B cell (primary cell): ENCODE data around the gene SPTA1. TPM values are rescaled to one million over a fixed set of nuclear protein-coding genes. Genes with fewer than 3 reads are reported as not detected.
"Not testable (repeated sequence)": the region's sequence is repeated elsewhere in the genome, so short reads cannot be mapped to it uniquely, and the experiment has no call there.

Experiments
- ATAC-seq: fragments of 200-7000 bp; cut with Tn5 transposase; one replicate; pipeline ENCODE4 v1.10.0; 2021; ENCODE audit warnings: low read depth, mild to moderate bottlenecking, moderate number of reproducible peaks, moderate library complexity
- CTCF ChIA-PET: fragments of 350-600 bp; sonication (Branson Sonifier 250); formaldehyde crosslinking; loops from one replicate; lab custom pipeline; 2021; ENCODE audit warnings: antibody characterized with exemption, inconsistent platforms; lab: Charles Lee
- POLR2A ChIA-PET: fragments of 350-600 bp; sonication (Branson Sonifier 250); formaldehyde crosslinking; loops from one replicate; lab custom pipeline; 2021; ENCODE audit warnings: antibody characterized with exemption; lab: Charles Lee
- DNase-seq: peaks from one replicate; pipeline ENCODE4 v3.0.0; 2013
- H2AFZ ChIP-seq: 2 replicates; pipeline ENCODE4 v1.6.1; 2012; ENCODE audit warnings: mild to moderate bottlenecking, low read depth, low read length; ENCODE audit not compliant: insufficient read depth, poor library complexity, severe bottlenecking
- H3K27ac ChIP-seq, 2 donors: 1 replicate in 1 of 2; 2 replicates in 1 of 2; pipeline ENCODE4 v1.5.1; 2012 to 2013; ENCODE audit warnings: low read length in 2 of 2, mild to moderate bottlenecking in 2 of 2, moderate library complexity in 1 of 2
- H3K27me3 ChIP-seq, 4 experiments: fragments of 200-600 bp in 1 of 4; sonication (generic) in 1 of 4; replicated peaks in 1 of 4; 1 replicate in 2 of 4; 2 replicates in 2 of 4; pipeline versions ENCODE4 v1.6.1 to v1.7.0; 2013 to 2016; ENCODE audit warnings: low read length in 3 of 4, mild to moderate bottlenecking in 2 of 4, mixed read lengths in 1 of 4, moderate library complexity in 1 of 4; ENCODE audit not compliant: insufficient read depth in 4 of 4, control insufficient read depth in 3 of 4; ENCODE audit errors: control extremely low read depth in 1 of 4
- H3K36me3 ChIP-seq, 2 experiments: replicated peaks in 1 of 2; 1 replicate in 1 of 2; 2 replicates in 1 of 2; pipeline versions ENCODE4 v1.6.1 to v1.7.1; 2013; ENCODE audit warnings: low read length in 1 of 2; ENCODE audit not compliant: insufficient read depth in 2 of 2, control insufficient read depth in 1 of 2; ENCODE audit errors: control extremely low read depth in 1 of 2, extremely low read depth in 1 of 2
- H3K4me1 ChIP-seq, 2 donors: fragments of 200-600 bp in 1 of 2; sonication (generic) in 1 of 2; 1 replicate in 1 of 2; 2 replicates in 1 of 2; pipeline versions ENCODE4 v1.5.1 to v1.6.1; 2013 to 2017; ENCODE audit warnings: low read length in 2 of 2; ENCODE audit not compliant: control insufficient read depth in 2 of 2, insufficient read depth in 2 of 2
- H3K4me2 ChIP-seq: replicated peaks from 2 replicates; pipeline ENCODE3; 2012; ENCODE audit warnings: mild to moderate bottlenecking, low read depth, low read length; ENCODE audit not compliant: poor library complexity, severe bottlenecking
- H3K4me3 ChIP-seq, 5 experiments: fragments of 200-600 bp in 1 of 5; sonication (generic) in 1 of 5; 1 replicate in 3 of 5; 2 replicates in 2 of 5; pipeline versions ENCODE4 v1.5.1 to v1.7.0; 2011 to 2016; ENCODE audit warnings: low read length in 4 of 5, mild to moderate bottlenecking in 4 of 5, low read depth in 2 of 5, control low read depth in 1 of 5, moderate library complexity in 1 of 5; ENCODE audit not compliant: insufficient read depth in 1 of 5; ENCODE audit errors: control extremely low read depth in 1 of 5, extremely low read depth in 1 of 5
- H3K79me2 ChIP-seq: fragments of 200-600 bp; sonication (generic); one replicate; pipeline ENCODE4 v1.6.0; 2016; ENCODE audit warnings: low read length; ENCODE audit not compliant: control insufficient read depth, insufficient read depth
- H3K9ac ChIP-seq: fragments of 200-600 bp; sonication (generic); 2 replicates; pipeline ENCODE4 v1.6.1; 2017; ENCODE audit warnings: mild to moderate bottlenecking, low read length, moderate library complexity
- H3K9me3 ChIP-seq, 3 donors: one replicate each; pipeline versions ENCODE4 v1.6.1 to v1.7.1; 2013; ENCODE audit warnings: low read length in 2 of 3; ENCODE audit not compliant: control insufficient read depth in 2 of 3, insufficient read depth in 1 of 3; ENCODE audit errors: control extremely low read depth in 1 of 3
- H4K20me1 ChIP-seq: 2 replicates; pipeline ENCODE4 v1.6.0; 2012; ENCODE audit warnings: mild to moderate bottlenecking, low read length; ENCODE audit not compliant: insufficient read depth, control insufficient read depth, poor library complexity, severe bottlenecking
- H3K27ac Mint-ChIP-seq: one replicate; pipeline ENCODE4 v1.8.0; 2021; ENCODE audit warnings: mixed read lengths
- H3K27me3 Mint-ChIP-seq: one replicate; pipeline ENCODE4 v1.8.0; 2021; ENCODE audit warnings: mixed read lengths
- H3K4me1 Mint-ChIP-seq: one replicate; pipeline ENCODE4 v1.8.0; 2021; ENCODE audit warnings: mixed read lengths
- H3K4me3 Mint-ChIP-seq: one replicate; pipeline ENCODE4 v1.8.0; 2021; ENCODE audit warnings: mixed read lengths
- H3K9me3 Mint-ChIP-seq: one replicate; pipeline ENCODE4 v1.8.0; 2022; ENCODE audit warnings: mixed read lengths; ENCODE audit not compliant: insufficient read depth
- EZH2 ChIP-seq: IDR thresholded peaks from 2 replicates; pipeline ENCODE4 v1.6.1; 2012; ENCODE audit warnings: borderline replicate concordance, low read depth, mild to moderate bottlenecking, moderate library complexity, low read length; ENCODE audit not compliant: insufficient read depth, poor library complexity, severe bottlenecking
- WGBS: methylation state at CpG from one replicate; pipeline ENCODE4 v1.1.5; 2013; ENCODE audit warnings: missing lambda C conversion rate; ENCODE audit not compliant: insufficient coverage; 5-methylcytosine and 5-hydroxymethylcytosine counted together
- intact Hi-C: fragments of 100-400 bp; cut with micrococcal nuclease; formaldehyde crosslinking; loops from one replicate; pipeline ENCODE4 v1.10.0; 2022
- polyA plus RNA-seq: library from polyadenylated mRNA; depleted of rRNA; stranded (reverse); fragments of >200 nt; gene quantifications from 2 replicates; pipeline ENCODE4 v1.2.3, GENCODE V29; 2012
- total RNA-seq, 2 donors: library from RNA; stranded (reverse); fragments of 120-200 nt in 1 of 2; gene quantifications; 1 replicate in 1 of 2; 2 replicates in 1 of 2; pipeline versions ENCODE4 v1.2.3 to v1.2.4, GENCODE V29; 2013 to 2022
- TF ChIP-seq, protein P1 (sequence below): fragments of 200-600 bp; IDR thresholded peaks from one replicate; pipeline ENCODE4 v1.8.0; 2022; ENCODE audit warnings: antibody characterized with exemption, mild to moderate bottlenecking

SPTA1 gene
- total and polyA plus RNA-seq, 2 donors (not counting 1 experiment from before 2014, with no cell fraction given) = 0.21 TPM; not detected in 1

DNA sequence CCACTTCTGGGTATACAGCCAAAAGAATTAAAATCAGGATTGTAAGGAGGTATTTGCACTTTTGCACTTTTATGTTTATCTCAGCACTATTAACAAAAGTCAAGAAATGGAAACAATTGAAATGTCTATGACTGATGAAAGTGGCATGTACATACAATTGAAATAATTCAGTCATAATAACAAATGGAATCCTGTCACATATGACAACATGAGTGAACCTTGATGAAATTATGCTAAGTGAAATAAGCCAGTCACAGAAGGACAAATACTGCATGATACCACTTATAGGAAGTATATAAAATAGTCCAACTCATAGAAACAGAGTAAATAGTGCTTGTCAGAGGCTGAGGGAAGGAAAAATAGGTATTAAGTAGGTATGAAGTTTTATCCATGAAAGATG lies 3.4 kb upstream of the SPTA1 start:
- Histone ChIP-seq H4K20me1 (no peaks in the 10 kb centered on the region), H3K79me2 (no peaks in the 10 kb centered on the region), H3K27ac (no peak overlapping the region), H3K36me3 (no peaks in the 10 kb centered on the region), H3K9ac (no peak overlapping the region), H3K9me3 (peaks cover 0 to 3% (median 0%) of the 10 kb centered on the region in 3 donors), H3K4me1 (no peaks in the 10 kb centered on the region), H3K4me2 (no peak overlapping the region), H2AFZ (no peak overlapping the region), H3K27me3 (peaks cover 0 to 7% (median under 1%) of the 10 kb centered on the region in 4 experiments), H3K4me3 (no peak overlapping the region)
- H3K27me3 Mint-ChIP-seq = peaks cover 21% of the 10 kb centered on the region
- ChIA-PET POLR2A (no interaction called here), CTCF (no interaction called here)
- intact Hi-C loops = no loop called here
- no peak for TF ChIP-seq EZH2
- TF ChIP-seq, protein P1, sequence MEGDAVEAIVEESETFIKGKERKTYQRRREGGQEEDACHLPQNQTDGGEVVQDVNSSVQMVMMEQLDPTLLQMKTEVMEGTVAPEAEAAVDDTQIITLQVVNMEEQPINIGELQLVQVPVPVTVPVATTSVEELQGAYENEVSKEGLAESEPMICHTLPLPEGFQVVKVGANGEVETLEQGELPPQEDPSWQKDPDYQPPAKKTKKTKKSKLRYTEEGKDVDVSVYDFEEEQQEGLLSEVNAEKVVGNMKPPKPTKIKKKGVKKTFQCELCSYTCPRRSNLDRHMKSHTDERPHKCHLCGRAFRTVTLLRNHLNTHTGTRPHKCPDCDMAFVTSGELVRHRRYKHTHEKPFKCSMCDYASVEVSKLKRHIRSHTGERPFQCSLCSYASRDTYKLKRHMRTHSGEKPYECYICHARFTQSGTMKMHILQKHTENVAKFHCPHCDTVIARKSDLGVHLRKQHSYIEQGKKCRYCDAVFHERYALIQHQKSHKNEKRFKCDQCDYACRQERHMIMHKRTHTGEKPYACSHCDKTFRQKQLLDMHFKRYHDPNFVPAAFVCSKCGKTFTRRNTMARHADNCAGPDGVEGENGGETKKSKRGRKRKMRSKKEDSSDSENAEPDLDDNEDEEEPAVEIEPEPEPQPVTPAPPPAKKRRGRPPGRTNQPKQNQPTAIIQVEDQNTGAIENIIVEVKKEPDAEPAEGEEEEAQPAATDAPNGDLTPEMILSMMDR = no peak
- no peak for DNase-seq
- no peak for ATAC-seq
- H3K4me3 Mint-ChIP-seq = no peak overlapping the region
- no peaks in the 10 kb centered on the region for H3K4me1 Mint-ChIP-seq
- no peaks in the 10 kb centered on the region for H3K9me3 Mint-ChIP-seq
- H3K27ac Mint-ChIP-seq = no peak overlapping the region

DNA sequence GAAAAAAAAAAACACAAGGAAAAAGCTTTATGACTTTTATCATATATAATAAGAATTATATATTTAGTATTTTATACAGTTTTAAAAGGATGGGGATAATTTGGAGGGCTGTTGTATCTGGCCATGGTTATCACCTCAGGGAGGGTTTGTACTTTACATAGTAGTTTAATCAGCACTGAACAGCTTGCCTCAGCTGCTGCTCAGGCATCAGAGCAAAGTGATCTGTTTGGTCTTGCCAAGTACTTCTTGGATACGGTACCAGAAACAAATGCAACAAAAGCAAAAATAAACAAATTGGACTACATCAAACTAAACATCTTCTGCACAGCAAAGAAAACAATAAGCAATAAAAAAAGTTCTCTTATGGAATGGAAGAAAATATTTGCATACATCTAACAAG lies 2.6 kb upstream of the SPTA1 start:
- Histone ChIP-seq H4K20me1 (no peaks in the 10 kb centered on the region), H3K4me2 (no peak overlapping the region), H3K27ac (no peak overlapping the region), H3K4me1 (no peaks in the 10 kb centered on the region), H3K79me2 (no peaks in the 10 kb centered on the region), H3K9me3 (peaks cover 0 to 3% (median 0%) of the 10 kb centered on the region in 3 donors), H2AFZ (no peak overlapping the region), H3K27me3 (peaks cover 0 to 8% (median 1%) of the 10 kb centered on the region in 4 experiments), H3K9ac (no peak overlapping the region), H3K36me3 (no peaks in the 10 kb centered on the region), H3K4me3 (no peak overlapping the region)
- ATAC-seq (no peak), DNase-seq (no peak)
- Mint-ChIP-seq H3K4me3 (no peak overlapping the region), H3K9me3 (no peaks in the 10 kb centered on the region), H3K4me1 (no peaks in the 10 kb centered on the region), H3K27ac (no peak overlapping the region), H3K27me3 (peaks cover 24% of the 10 kb centered on the region)
- intact Hi-C loops = no loop called here
- 100% methylated on average over 1 of the region's 1 CpG for WGBS
- ChIA-PET CTCF (no interaction called here), POLR2A (no interaction called here)
- TF ChIP-seq, protein P1 = no peak
- TF ChIP-seq EZH2 = no peak

DNA sequence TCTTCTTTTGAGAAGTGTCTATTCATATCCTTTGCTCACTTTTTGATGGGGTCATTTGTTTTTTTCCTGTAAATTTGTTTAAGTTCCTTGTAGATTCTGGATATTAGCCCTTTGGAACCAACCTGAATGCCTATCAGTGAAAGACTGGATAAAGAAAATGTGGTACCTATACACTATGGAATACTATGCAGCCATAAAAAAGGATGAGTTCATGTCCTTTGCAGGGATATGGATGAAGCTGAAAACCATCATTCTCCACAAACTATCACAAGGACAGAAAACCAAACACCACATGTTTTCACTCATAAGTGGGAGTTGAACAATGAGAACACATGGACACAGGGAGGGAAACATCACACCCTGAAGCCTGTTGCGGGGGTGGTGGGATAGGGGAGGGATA lies 1.8 kb upstream of the SPTA1 start:
- H3K9me3 Mint-ChIP-seq, H3K4me3 Mint-ChIP-seq, H3K27me3 ChIP-seq, H3K9me3 ChIP-seq, H4K20me1 ChIP-seq, POLR2A ChIA-PET, H3K4me2 ChIP-seq, ATAC-seq, H3K9ac ChIP-seq, H3K4me3 ChIP-seq, H3K79me2 ChIP-seq, intact Hi-C loops, H3K27ac ChIP-seq, H3K4me1 ChIP-seq, DNase-seq, CTCF ChIA-PET, H2AFZ ChIP-seq, H3K27ac Mint-ChIP-seq, H3K36me3 ChIP-seq, H3K4me1 Mint-ChIP-seq: not testable (repeated sequence)
- H3K27me3 Mint-ChIP-seq = peaks cover 24% of the 10 kb centered on the region
- no CpG with 5 or more reads among the region's 1 CpG for WGBS
